Omental fat pad (tissue), 4 donors: ENCODE data around the gene FZR1. TPM values are rescaled to one million over a fixed set of nuclear protein-coding genes. Genes with fewer than 3 reads are reported as not detected.

ENCODE experiments used
- ATAC-seq: fragments of 150-250 bp; one replicate; pipeline ENCODE4 v1.9.1; 2016; ENCODE audit warnings: mild to moderate bottlenecking, moderate library complexity; ENCODE audit not compliant: low FRiP score
- DNase-seq: peaks from one replicate; pipeline ENCODE4 v3.0.0-alpha.2; 2019; ENCODE audit warnings: low spot score
- CTCF ChIP-seq, 3 donors: fragments of 450-650 bp; IDR thresholded peaks; one replicate each; pipeline ENCODE4 v1.5.1; 2016 to 2017; ENCODE audit warnings: antibody characterized with exemption in 3 of 3, mild to moderate bottlenecking in 3 of 3, moderate library complexity in 2 of 3
- total RNA-seq, 4 donors: library from RNA; depleted of rRNA; stranded (reverse); fragments of >200 nt; gene quantifications; one replicate each; pipeline ENCODE4 v1.1.0, GENCODE V29; 2016

The FZR1 gene
- total RNA-seq, 4 donors from 2014 or later: 10.0 to 33.1 (median 15.3) TPM

- no peak for TF ChIP-seq CTCF (IDR thresholded peaks at IDR 0.05)
- ATAC-seq (no peak), DNase-seq (no peak)
Measured at GRCh38 chr19:3492131-3492839, 13.8 kb upstream of the FZR1 start.

- no peak for ATAC-seq
- no peak for TF ChIP-seq CTCF (IDR thresholded peaks at IDR 0.05)
- no peak for DNase-seq
Measured at GRCh38 chr19:3492919-3493318, 13.2 kb upstream of the FZR1 start.

- ATAC-seq (no peak), DNase-seq (no peak)
- no peak for TF ChIP-seq CTCF (IDR thresholded peaks at IDR 0.05)
Measured at GRCh38 chr19:3493651-3494050, 12.5 kb upstream of the FZR1 start.

- DNase-seq: no peak
- no peak for ATAC-seq
- no peak for TF ChIP-seq CTCF (IDR thresholded peaks at IDR 0.05)
Measured at GRCh38 chr19:3494051-3494450, 12.1 kb upstream of the FZR1 start.

GRCh38 chr19:3494559-3494958, 11.6 kb upstream of the FZR1 start:
- no peak for DNase-seq
- no peak for TF ChIP-seq CTCF (IDR thresholded peaks at IDR 0.05)
- no peak for ATAC-seq

GRCh38 chr19:3496392-3497273, 9.5 kb upstream of the FZR1 start:
- TF ChIP-seq CTCF (IDR thresholded peaks at IDR 0.05): no peak
- ATAC-seq: no peak
- DNase-seq: no peak
